A549 (cell line): ENCODE data around the gene LMTK2.

Source experiments
- EP300 ChIP-seq, 2 experiments: fragments of >200 bp; sonication (Bioruptor Twin); formaldehyde crosslinking; IDR thresholded peaks; 2 replicates in 1 of 2; 3 replicates in 1 of 2; pipeline ENCODE4 v1.6.1; 2016 to 2017
- FOSL2 ChIP-seq, 2 experiments: fragments of 450-650 bp in 1 of 2; fragments of >200 bp in 1 of 2; sonication (Bioruptor Twin) in 1 of 2; formaldehyde crosslinking; IDR thresholded peaks; 2 replicates each; pipeline versions ENCODE4 v1.5.0 to v1.6.1; 2016 to 2020; ENCODE audit warnings: mild to moderate bottlenecking in 1 of 2, moderate library complexity in 1 of 2
- HOXA7 ChIP-seq: fragments of 250-450 bp; sonication (Bioruptor Pico); IDR thresholded peaks from 2 replicates; pipeline ENCODE4 v1.5.0; 2020; ENCODE audit warnings: mild to moderate bottlenecking, moderate library complexity
- JUN ChIP-seq, 2 experiments: fragments of >200 bp; sonication (Bioruptor Twin); formaldehyde crosslinking; IDR thresholded peaks; 2 replicates in 1 of 2; 3 replicates in 1 of 2; pipeline ENCODE4 v1.6.1; 2016 to 2017
- MAFK ChIP-seq: fragments of 450-650 bp; IDR thresholded peaks from 2 replicates; pipeline ENCODE4 v1.6.1; 2014; ENCODE audit not compliant: partially characterized antibody
- NFE2L2 ChIP-seq: fragments of 150-350 bp; conservative IDR thresholded peaks from 2 replicates; pipeline ENCODE4 v1.6.1; 2014; ENCODE audit warnings: low read length
- POLR2A ChIP-seq: IDR thresholded peaks from 2 replicates; pipeline ENCODE4 v1.6.1; 2012; ENCODE audit warnings: mild to moderate bottlenecking, low read length
- ZFP36 ChIP-seq: fragments of 450-650 bp; IDR thresholded peaks from 2 replicates; pipeline ENCODE4 v1.6.1; 2014; ENCODE audit warnings: borderline replicate concordance; ENCODE audit not compliant: partially characterized antibody
- TF ChIP-seq, protein P1 (sequence below): fragments of >200 bp; sonication (Bioruptor Twin); formaldehyde crosslinking; IDR thresholded peaks from 3 replicates; pipeline ENCODE4 v1.5.1; 2016
- TF ChIP-seq, protein P2 (sequence below): IDR thresholded peaks from 2 replicates; pipeline ENCODE4 v1.6.1; 2012
- TF ChIP-seq, protein P3 (sequence below): fragments of 200-600 bp; sonication (generic); IDR thresholded peaks from 2 replicates; pipeline ENCODE4 v1.6.1; 2016; ENCODE audit warnings: antibody characterized with exemption, mild to moderate bottlenecking, moderate library complexity

DNA sequence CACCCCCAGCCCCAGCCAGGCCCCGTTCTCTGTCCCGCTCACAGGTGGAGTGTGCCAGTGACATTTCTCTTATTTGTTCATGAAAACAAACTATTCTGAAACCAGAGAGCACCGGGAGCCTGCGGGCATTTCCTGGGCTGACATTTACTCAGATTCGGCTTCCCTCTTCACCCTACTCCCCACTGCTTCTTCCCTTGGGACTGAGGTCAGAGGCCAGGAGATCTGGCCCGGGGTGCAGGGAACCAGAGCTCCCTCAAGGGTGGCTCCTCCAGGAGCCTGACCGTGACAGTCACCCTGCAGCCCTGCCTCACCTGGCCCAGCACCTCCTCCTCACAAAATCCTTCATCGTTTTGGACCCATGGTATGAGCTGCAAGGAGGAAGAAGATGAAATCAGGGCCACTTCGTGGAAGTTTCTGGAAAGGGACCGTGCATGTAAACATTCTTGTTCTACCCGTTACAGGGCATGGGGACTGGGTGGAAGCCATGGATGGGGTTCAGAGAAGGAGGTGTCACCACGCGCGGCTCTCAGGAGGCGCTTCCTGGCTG lies 116.8 kb downstream of the LMTK2 start:
- no peak for TF ChIP-seq MAFK
- TF ChIP-seq, protein P1, sequence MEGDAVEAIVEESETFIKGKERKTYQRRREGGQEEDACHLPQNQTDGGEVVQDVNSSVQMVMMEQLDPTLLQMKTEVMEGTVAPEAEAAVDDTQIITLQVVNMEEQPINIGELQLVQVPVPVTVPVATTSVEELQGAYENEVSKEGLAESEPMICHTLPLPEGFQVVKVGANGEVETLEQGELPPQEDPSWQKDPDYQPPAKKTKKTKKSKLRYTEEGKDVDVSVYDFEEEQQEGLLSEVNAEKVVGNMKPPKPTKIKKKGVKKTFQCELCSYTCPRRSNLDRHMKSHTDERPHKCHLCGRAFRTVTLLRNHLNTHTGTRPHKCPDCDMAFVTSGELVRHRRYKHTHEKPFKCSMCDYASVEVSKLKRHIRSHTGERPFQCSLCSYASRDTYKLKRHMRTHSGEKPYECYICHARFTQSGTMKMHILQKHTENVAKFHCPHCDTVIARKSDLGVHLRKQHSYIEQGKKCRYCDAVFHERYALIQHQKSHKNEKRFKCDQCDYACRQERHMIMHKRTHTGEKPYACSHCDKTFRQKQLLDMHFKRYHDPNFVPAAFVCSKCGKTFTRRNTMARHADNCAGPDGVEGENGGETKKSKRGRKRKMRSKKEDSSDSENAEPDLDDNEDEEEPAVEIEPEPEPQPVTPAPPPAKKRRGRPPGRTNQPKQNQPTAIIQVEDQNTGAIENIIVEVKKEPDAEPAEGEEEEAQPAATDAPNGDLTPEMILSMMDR: no peak
- TF ChIP-seq, protein P2, sequence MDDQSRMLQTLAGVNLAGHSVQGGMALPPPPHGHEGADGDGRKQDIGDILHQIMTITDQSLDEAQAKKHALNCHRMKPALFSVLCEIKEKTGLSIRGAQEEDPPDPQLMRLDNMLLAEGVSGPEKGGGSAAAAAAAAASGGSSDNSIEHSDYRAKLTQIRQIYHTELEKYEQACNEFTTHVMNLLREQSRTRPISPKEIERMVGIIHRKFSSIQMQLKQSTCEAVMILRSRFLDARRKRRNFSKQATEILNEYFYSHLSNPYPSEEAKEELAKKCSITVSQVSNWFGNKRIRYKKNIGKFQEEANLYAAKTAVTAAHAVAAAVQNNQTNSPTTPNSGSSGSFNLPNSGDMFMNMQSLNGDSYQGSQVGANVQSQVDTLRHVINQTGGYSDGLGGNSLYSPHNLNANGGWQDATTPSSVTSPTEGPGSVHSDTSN: no peak
- no peak for TF ChIP-seq POLR2A
- TF ChIP-seq JUN (IDR thresholded peaks at IDR 0.05): no peak
- no peak for TF ChIP-seq HOXA7 (CRISPR knock-in tag)
- TF ChIP-seq FOSL2 (IDR thresholded peaks at IDR 0.05): no peak
- TF ChIP-seq FOSL2 (CRISPR knock-in tag; IDR thresholded peaks at IDR 0.05): no peak
- TF ChIP-seq EP300 (IDR thresholded peaks at IDR 0.05): no peak
- no peak for TF ChIP-seq NFE2L2
- no peak for TF ChIP-seq ZFP36
- TF ChIP-seq, protein P3, sequence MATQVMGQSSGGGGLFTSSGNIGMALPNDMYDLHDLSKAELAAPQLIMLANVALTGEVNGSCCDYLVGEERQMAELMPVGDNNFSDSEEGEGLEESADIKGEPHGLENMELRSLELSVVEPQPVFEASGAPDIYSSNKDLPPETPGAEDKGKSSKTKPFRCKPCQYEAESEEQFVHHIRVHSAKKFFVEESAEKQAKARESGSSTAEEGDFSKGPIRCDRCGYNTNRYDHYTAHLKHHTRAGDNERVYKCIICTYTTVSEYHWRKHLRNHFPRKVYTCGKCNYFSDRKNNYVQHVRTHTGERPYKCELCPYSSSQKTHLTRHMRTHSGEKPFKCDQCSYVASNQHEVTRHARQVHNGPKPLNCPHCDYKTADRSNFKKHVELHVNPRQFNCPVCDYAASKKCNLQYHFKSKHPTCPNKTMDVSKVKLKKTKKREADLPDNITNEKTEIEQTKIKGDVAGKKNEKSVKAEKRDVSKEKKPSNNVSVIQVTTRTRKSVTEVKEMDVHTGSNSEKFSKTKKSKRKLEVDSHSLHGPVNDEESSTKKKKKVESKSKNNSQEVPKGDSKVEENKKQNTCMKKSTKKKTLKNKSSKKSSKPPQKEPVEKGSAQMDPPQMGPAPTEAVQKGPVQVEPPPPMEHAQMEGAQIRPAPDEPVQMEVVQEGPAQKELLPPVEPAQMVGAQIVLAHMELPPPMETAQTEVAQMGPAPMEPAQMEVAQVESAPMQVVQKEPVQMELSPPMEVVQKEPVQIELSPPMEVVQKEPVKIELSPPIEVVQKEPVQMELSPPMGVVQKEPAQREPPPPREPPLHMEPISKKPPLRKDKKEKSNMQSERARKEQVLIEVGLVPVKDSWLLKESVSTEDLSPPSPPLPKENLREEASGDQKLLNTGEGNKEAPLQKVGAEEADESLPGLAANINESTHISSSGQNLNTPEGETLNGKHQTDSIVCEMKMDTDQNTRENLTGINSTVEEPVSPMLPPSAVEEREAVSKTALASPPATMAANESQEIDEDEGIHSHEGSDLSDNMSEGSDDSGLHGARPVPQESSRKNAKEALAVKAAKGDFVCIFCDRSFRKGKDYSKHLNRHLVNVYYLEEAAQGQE: no peak
